ENCODE results near the gene MRPL21.

MRPL21 gene

DNA sequence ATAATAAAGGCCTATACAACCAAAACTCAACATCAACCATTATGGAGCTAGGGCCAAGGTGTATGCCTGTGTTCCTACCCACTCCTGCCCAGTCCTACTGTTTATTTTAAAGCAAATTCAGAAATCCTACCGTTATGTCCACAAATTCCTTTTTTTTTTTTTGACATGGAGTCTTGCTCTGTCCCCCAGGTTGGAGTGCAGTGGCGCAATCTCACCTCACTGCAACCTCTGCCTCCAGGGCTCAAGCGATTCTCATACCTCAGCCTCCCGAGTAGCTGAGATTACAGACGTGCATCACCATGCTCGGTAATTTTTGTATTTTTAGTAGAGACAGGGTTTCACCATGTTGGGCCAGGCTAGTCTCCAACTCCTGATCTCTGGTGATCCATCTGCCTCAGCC, 58.8 kb downstream of the MRPL21 start:
- TF ChIP-seq, protein P1, sequence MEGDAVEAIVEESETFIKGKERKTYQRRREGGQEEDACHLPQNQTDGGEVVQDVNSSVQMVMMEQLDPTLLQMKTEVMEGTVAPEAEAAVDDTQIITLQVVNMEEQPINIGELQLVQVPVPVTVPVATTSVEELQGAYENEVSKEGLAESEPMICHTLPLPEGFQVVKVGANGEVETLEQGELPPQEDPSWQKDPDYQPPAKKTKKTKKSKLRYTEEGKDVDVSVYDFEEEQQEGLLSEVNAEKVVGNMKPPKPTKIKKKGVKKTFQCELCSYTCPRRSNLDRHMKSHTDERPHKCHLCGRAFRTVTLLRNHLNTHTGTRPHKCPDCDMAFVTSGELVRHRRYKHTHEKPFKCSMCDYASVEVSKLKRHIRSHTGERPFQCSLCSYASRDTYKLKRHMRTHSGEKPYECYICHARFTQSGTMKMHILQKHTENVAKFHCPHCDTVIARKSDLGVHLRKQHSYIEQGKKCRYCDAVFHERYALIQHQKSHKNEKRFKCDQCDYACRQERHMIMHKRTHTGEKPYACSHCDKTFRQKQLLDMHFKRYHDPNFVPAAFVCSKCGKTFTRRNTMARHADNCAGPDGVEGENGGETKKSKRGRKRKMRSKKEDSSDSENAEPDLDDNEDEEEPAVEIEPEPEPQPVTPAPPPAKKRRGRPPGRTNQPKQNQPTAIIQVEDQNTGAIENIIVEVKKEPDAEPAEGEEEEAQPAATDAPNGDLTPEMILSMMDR (IDR thresholded peaks at IDR 0.05; ENCODE audit: borderline replicate concordance, insufficient read depth, low read depth, low read length): no peak
- no peak overlapping the region for H3K4me3 ChIP-seq (ENCODE audit: low read depth, low read length)

DNA sequence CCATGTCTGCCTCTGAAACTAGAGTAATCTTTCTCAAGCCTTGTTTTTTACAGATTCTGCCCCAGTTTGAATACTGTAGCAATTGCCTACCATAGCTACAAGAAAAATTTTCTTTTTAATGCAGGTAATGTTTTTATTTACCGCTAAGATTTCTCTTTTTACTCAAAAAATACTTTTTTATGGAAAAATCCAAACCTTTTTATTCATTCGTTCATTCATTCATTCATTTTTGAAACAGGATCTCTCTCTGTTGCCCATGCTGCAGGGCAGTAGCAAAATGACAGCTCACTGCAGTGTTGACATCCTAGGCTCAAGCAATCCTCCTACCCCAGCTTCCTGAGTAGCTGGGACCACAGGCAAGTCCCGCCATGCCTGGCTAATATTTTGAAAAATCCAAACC, 59.3 kb downstream of the MRPL21 start:
- no peak overlapping the region for H3K4me3 ChIP-seq (ENCODE audit: low read depth, low read length)

DNA sequence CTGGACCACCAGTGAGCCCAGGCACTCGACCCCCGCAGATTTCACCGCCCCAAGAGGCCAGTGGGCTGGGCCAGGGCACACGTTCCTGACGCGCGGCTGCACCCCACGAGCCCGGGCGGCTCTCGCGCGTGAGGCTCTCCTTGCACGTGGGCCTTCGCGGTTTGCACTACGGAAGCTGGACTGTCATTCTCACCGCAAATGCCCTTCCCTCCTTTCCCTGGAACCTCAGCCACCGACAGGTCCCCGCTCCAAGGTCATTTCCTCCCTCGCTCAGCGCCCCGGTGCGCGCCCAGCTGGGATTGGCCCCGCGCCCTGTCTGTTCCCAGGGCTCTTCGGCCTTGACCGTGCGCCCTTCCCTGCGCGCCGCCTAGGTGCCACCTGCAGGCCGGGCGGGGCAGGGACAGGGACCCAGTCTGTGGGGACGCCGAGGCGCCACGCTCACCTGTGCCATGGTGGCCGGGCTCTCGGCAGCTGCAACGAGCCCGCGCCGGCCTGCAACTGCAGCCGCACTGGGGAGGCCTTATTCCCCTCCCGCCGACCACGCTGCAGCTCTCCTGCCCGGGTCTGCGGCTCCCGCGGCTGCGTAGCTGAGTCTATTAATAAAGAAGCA, 59.8 kb downstream of the MRPL21 start:
- TF ChIP-seq, protein P1 (IDR thresholded peaks at IDR 0.05; ENCODE audit: borderline replicate concordance, insufficient read depth, low read depth, low read length): peak; percentile 79
- H3K4me3 ChIP-seq (ENCODE audit: low read depth, low read length): peak overlapping the region; percentile 36

More for the DNA sequence above, 59.3 kb downstream of the MRPL21 start:
- TF ChIP-seq, protein P1 (IDR thresholded peaks at IDR 0.05; ENCODE audit: borderline replicate concordance, insufficient read depth, low read depth, low read length): no peak

- TF ChIP-seq, protein P1 (IDR thresholded peaks at IDR 0.05; ENCODE audit: borderline replicate concordance, insufficient read depth, low read depth, low read length): no peak
- H3K4me3 ChIP-seq (ENCODE audit: low read depth, low read length): peak overlapping the region; percentile 40
These were observed 60.5 kb downstream of the MRPL21 start for GRCh38 chr11:68843052-68843561.

DNA sequence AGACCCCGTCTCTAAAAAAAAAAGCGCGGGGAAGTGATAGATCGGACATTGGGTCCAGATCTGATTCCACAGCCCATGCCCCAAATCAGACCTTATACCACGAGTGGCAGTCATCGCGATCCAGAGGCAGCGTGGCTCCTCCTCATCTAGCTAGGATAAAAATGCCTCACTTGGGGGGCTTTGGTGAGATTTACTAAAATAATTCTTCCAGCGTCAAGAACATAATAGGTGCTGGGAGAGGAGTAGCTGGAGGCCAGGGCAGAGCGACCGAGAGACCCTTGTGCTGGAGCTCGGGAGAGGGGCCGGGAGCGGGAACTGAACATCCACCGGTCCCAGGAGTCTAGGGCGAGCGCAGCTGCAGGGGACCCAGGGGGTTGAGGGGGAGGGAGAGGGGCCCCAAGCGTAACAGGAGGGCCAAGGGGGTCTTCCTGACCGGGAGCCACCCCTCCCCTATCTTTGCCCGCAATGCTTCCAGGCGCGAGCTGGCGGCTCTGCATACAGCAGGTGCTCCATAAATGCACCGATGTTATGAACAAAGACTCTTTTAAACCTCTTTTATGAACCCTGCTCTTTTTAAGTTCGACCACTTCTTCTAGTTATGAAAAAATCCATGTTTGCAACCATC, 61.1 kb downstream of the MRPL21 start:
- TF ChIP-seq, protein P1 (IDR thresholded peaks at IDR 0.05; ENCODE audit: borderline replicate concordance, insufficient read depth, low read depth, low read length): no peak
- peak overlapping the region; percentile 40 for H3K4me3 ChIP-seq (ENCODE audit: low read depth, low read length)

GRCh38 chr11:68841718-68842426, 61.8 kb downstream of the MRPL21 start, which contains the start of gene CPT1A:
Gene CPT1A, minus strand, starts transcription at chr11:68841916. Its CDS starts 26,442 bp downstream, at chr11:68815474.
- TF ChIP-seq, protein P1 (IDR thresholded peaks at IDR 0.05; ENCODE audit: borderline replicate concordance, insufficient read depth, low read depth, low read length): no peak
- peak within 1 kb of the TSS; percentile 53 for H3K4me3 ChIP-seq (ENCODE audit: low read depth, low read length)

Data from GM12875 (cell line).